ENCODE measurements around the gene KRT26. TPM values are rescaled to one million over a fixed set of nuclear protein-coding genes. Genes with fewer than 3 reads are reported as not detected.

KRT26 gene, protein sequence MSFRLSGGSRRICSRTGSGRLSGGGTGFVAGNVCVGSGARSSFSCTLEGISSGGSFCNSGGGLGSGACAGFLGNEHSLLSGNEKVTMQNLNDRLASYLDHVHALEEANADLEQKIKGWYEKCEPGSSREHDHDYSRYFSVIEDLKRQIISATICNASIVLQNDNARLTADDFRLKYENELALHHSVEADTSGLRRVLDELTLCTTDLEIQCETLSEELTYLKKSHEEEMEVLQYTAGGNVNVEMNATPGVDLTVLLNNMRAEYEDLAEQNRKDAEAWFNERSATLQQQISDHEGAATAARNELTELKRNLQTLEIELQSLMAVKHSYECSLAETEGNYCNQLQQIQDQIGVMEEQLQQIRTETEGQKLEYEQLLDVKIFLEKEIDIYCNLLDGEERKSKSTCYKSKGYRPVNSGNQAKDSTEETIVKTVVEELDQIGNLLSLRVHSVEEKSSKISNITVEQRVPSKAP
- not detected in 2 replicates for total RNA-seq (ENCODE audit: low replicate concordance)

DNA sequence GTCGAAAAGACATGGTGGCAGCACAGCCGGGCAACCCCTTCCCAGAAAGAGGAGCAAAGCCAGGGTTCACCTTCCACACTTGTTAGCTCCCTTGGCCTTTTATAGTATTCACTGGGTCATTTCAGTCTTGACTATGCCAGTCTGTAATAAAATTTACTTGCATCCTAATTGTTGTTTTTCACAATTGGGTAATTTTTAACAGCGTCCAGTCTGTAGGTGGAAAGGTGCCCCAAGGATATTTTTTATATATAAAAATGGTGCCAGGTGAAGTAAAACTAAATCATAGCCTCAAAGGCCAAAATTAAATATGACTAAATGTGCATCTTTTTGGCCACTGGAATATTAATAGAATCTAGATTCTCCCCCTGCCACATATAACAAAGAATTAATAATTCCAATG, at the start of gene KRT26:
KRT26 (minus strand) TSS at position 101 of the 400 bp plus-strand sequence; CDS start at position 13, 88 bp downstream.
- TF ChIP-seq, protein P1, sequence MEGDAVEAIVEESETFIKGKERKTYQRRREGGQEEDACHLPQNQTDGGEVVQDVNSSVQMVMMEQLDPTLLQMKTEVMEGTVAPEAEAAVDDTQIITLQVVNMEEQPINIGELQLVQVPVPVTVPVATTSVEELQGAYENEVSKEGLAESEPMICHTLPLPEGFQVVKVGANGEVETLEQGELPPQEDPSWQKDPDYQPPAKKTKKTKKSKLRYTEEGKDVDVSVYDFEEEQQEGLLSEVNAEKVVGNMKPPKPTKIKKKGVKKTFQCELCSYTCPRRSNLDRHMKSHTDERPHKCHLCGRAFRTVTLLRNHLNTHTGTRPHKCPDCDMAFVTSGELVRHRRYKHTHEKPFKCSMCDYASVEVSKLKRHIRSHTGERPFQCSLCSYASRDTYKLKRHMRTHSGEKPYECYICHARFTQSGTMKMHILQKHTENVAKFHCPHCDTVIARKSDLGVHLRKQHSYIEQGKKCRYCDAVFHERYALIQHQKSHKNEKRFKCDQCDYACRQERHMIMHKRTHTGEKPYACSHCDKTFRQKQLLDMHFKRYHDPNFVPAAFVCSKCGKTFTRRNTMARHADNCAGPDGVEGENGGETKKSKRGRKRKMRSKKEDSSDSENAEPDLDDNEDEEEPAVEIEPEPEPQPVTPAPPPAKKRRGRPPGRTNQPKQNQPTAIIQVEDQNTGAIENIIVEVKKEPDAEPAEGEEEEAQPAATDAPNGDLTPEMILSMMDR (IDR thresholded peaks at IDR 0.05; ENCODE audit: insufficient read depth, low read length): no peak

DNA sequence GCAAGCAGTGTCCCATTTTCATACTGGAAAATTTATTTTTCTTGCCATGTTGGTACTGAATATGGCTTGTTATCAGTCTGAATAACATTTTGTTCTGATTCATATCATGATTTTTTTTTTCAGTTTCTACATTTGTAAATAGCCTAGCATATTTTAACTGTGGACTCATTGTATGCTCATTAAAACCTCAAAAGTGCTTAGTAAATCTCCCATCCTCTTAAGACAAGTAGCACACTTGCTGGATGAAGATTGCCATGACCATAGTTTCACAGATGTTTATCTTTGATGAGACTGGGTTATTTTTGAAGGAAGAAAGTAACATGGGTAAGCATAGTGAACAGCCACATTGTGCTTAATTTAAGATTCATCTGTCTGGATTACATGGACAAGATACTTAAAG, 49.5 kb upstream of the KRT26 start:
- H3K4me3 ChIP-seq (ENCODE audit: low read depth, low read length): no peak overlapping the region
- DNase-seq (ENCODE audit: low read depth): no peak
- TF ChIP-seq, protein P1 (IDR thresholded peaks at IDR 0.05; ENCODE audit: insufficient read depth, low read length): no peak

More for the DNA sequence above, at the start of gene KRT26:
- no peak within 1 kb of the TSS for H3K4me3 ChIP-seq (ENCODE audit: low read depth, low read length)
- no peak for DNase-seq (ENCODE audit: low read depth)

DNA sequence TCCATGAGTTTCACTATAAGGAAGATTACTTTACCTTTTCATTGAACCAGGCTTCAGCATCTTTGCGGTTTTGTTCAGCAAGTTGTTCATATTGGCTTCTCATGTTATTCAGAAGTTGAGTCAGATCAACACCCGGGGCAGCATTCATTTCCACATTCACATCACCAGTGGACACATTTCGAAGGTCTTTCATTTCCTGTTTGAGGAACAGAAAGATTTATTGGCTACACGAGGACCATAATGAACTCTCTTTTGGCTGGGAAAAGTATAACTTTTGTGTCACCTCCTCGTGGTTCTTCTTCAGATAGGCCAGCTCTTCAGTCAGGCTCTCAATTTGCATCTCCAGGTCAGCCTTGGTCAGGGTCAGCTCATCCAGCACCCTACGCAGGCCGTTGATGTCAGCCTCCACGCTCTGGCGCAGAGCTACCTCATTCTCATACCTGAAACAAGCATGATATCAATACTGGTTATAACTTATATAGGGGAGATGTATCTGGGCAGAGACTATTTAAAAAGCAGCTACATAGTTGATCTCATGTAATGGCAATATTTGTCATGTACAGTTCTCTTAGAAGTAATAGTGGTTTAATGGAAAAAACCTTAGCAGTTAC, 48.3 kb upstream of the KRT26 start:
- no peak overlapping the region for H3K4me3 ChIP-seq (ENCODE audit: low read depth, low read length)
- DNase-seq (ENCODE audit: low read depth): no peak
- TF ChIP-seq, protein P1 (IDR thresholded peaks at IDR 0.05; ENCODE audit: insufficient read depth, low read length): no peak

DNA sequence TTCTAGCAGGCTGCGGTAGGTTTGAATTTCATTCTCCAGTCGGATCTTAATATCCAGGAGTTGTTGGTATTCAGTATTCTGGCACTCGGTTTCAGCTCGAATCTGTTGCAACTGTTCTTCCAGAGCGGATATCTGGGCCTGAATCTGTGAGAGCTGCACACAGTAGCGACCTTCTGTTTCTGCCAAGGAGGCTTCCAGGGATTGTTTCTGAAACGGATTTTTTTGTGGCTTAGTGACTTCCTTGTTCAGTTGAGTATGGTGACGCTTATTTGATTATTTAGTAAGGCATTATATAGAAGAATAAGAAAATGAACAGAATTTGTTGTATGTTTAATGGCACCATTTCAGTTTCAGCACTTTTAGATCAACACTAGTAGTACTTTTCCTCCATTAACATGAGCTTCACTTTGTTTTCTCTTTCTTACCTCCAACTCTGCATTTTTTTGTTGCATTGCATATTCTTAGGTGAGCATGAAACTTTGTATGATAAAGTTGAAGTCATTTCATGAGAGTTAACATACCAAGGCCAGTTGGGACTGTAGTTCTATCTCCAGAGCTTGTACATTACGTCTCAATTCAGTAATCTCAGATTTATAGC, 47.6 kb upstream of the KRT26 start:
- TF ChIP-seq, protein P1 (IDR thresholded peaks at IDR 0.05; ENCODE audit: insufficient read depth, low read length): no peak
- peak; percentile 37 for DNase-seq (ENCODE audit: low read depth)
- H3K4me3 ChIP-seq (ENCODE audit: low read depth, low read length): peak overlapping the region; percentile 75

DNA sequence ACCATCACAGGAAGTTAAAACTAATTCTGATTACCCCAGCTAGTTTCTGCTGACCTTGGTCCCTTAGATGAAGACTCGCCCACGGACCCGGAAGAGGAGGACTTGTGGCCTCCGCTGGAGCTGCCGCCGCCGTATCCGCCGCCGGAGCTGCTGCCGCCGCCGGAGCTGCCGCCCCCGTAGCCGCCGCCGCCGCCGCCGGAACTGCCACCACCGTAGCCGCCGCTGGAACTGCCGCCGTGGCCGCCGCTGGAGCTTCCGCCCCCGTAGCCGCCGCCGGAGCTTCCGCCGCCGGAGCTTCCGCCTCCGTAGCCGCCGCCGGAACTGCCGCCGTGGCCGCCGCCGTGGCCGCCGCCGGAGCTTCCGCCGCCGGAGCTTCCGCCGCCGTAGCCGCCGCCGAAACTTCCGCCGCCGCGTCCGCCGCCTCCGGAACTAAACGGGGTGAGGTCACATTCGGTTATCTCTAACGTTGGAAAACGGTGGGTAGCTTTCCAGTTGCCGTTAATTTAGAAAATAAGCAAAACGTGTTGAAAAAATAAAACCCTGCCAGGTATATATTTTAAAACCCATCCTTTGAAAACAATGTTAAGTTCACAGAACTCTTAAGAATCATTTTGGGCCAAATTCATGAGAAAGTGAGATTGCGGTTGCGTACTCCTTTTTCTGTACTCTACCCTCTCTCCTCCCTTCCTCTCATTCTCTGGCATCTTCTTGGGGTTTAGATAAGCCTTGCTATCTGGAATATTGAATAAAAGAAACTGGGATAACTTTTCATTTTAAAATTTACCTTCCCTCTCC, 46.9 kb upstream of the KRT26 start:
- peak overlapping the region; percentile 75 for H3K4me3 ChIP-seq (ENCODE audit: low read depth, low read length)
- TF ChIP-seq, protein P1 (IDR thresholded peaks at IDR 0.05; ENCODE audit: insufficient read depth, low read length): no peak
- DNase-seq (ENCODE audit: low read depth): peak; percentile 71

DNA sequence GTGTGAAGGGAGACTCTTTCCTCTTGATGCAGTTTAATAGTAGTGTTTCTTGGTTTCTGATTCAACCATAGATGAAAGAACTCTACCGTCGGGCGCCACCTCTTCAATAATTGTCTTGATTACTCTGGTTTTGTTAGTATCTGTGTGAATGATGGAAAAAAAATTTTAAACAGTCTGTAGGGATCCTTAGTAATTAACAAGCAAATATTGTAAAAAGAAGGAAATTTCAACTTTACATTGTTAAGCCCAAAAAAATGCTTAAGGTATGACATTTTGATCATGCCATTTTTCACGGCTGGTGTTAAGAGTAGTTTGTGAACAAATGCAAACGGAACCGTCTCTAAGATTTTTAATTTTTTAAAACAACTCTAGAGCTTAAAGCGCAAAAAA, 46.3 kb upstream of the KRT26 start:
- DNase-seq (ENCODE audit: low read depth): no peak
- peak overlapping the region; percentile 71 for H3K4me3 ChIP-seq (ENCODE audit: low read depth, low read length)
- TF ChIP-seq, protein P1 (IDR thresholded peaks at IDR 0.05; ENCODE audit: insufficient read depth, low read length): no peak

Data from fibroblast of the aortic adventitia (primary cell).